Measurements from ENCODE around the gene TRPV5. TPM values are rescaled to one million over a fixed set of nuclear protein-coding genes. Genes with fewer than 3 reads are reported as not detected.

Gene TRPV5
- total RNA-seq, 4 donors from 2014 or later = not detected

DNA sequence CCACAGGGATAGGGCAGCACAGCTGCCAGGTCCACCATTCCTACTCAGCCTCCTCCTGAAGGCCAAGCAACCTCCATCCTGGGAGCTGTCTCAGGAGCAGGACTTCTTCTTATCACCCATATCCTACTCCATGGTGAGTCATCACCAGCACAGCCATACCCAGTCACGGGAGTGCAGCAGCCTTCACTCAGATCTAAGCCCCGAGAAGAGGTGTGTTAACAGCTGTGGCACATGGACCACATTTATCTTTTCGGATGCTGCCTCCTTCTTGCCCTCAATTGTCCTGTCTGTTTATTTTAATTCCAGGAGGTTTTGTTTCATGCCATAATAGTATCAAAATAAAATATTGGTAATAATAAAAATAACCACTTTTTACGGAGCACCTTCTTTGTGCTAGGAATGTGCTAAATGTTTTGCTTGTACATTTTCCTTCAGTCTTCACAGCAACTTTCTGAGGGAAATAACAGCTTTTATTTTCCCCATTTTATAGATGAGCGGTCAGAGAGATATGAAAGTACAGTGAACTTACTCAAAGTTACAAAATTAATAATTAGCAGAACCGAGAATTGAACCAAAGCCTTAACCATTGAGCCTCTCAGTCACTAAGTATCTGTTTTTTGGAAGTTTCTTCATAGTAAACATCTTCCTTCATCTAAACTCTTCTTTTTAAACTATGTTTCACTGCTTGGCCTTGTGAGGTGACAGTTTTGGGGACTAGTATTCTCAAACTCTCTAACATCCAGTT, 31.1 kb upstream of the TRPV5 start:
- Histone ChIP-seq H3K4me1 (no peaks in the 10 kb centered on the region), H3K27me3 (peaks cover 2% of the 10 kb centered on the region), H3K9me3 (no peaks in the 10 kb centered on the region), H3K4me3 (no peak overlapping the region), H3K27ac (no peak overlapping the region), H3K36me3 (no peaks in the 10 kb centered on the region)
- DNase-seq (ENCODE audit: low spot score in 2 of 2) = no peak
- TF ChIP-seq, protein P1, sequence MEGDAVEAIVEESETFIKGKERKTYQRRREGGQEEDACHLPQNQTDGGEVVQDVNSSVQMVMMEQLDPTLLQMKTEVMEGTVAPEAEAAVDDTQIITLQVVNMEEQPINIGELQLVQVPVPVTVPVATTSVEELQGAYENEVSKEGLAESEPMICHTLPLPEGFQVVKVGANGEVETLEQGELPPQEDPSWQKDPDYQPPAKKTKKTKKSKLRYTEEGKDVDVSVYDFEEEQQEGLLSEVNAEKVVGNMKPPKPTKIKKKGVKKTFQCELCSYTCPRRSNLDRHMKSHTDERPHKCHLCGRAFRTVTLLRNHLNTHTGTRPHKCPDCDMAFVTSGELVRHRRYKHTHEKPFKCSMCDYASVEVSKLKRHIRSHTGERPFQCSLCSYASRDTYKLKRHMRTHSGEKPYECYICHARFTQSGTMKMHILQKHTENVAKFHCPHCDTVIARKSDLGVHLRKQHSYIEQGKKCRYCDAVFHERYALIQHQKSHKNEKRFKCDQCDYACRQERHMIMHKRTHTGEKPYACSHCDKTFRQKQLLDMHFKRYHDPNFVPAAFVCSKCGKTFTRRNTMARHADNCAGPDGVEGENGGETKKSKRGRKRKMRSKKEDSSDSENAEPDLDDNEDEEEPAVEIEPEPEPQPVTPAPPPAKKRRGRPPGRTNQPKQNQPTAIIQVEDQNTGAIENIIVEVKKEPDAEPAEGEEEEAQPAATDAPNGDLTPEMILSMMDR (IDR thresholded peaks at IDR 0.05) = no peak
- TF ChIP-seq POLR2A (IDR thresholded peaks at IDR 0.05) = no peak
- TF ChIP-seq POLR2AphosphoS5 (IDR thresholded peaks at IDR 0.05) = no peak
- no peak for TF ChIP-seq EP300 (IDR thresholded peaks at IDR 0.05)
- 82% methylated on average over 6 of the region's 6 CpGs for WGBS

DNA sequence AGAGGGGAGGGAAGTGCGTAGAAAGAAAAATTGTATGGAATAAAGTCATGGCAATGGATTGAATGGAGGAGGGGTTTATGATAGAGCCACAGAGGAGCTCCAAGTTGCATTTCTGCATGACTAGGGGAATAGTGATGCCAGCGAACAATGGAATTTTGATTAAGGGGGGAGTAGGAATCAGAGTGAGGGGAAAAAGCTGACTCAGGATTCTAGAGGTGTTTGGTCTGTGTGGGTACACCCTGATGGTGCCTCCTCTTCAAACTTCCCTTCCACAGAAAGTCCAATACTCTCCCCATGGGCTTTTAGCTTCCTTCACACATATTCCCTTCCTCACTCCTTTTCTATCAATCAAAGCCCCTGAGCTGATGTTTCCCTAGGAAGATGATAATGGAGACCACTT, 30.4 kb upstream of the TRPV5 start:
- 75% methylated on average over 2 of the region's 2 CpGs for WGBS
- Histone ChIP-seq H3K9me3 (no peaks in the 10 kb centered on the region), H3K27me3 (peaks cover 2% of the 10 kb centered on the region), H3K27ac (no peak overlapping the region), H3K4me1 (no peaks in the 10 kb centered on the region), H3K4me3 (no peak overlapping the region), H3K36me3 (no peaks in the 10 kb centered on the region)
- DNase-seq (ENCODE audit: low spot score in 2 of 2) = no peak
- no peak for TF ChIP-seq EP300 (IDR thresholded peaks at IDR 0.05)
- no peak for TF ChIP-seq POLR2AphosphoS5 (IDR thresholded peaks at IDR 0.05)
- TF ChIP-seq POLR2A (IDR thresholded peaks at IDR 0.05) = no peak
- TF ChIP-seq, protein P1 (IDR thresholded peaks at IDR 0.05) = no peak

DNA sequence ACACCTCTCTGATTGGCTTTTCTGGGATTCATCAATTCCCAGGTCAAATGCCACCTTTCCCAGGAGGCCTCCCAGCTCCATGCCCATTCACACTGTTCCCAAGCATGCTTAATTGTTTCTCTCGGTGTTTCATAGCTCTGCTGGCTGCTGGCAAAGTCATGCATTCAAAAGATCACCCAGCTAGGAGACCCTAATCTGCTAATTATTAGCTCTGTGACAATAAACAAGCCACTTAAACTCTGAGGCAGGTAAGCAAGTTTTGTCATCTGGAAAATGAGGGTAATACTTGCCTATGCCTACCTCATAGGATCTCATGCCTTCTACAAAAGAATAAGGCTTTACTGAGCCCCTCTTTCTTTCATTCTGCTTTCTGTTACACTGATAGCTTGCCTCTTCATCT, 29.4 kb upstream of the TRPV5 start:
- TF ChIP-seq EP300 (IDR thresholded peaks at IDR 0.05) = no peak
- TF ChIP-seq, protein P1 (IDR thresholded peaks at IDR 0.05) = no peak
- TF ChIP-seq POLR2AphosphoS5 (IDR thresholded peaks at IDR 0.05) = no peak
- no peak for TF ChIP-seq POLR2A (IDR thresholded peaks at IDR 0.05)
- peaks cover 2% of the 10 kb centered on the region for H3K27me3 ChIP-seq
- H3K9me3 ChIP-seq = no peaks in the 10 kb centered on the region
- DNase-seq (ENCODE audit: low spot score in 2 of 2) = no peak
- WGBS = 38% methylated on average over 1 of the region's 1 CpG
- H3K36me3 ChIP-seq = no peaks in the 10 kb centered on the region
- no peak overlapping the region for H3K4me3 ChIP-seq
- no peak overlapping the region for H3K27ac ChIP-seq
- no peaks in the 10 kb centered on the region for H3K4me1 ChIP-seq

DNA sequence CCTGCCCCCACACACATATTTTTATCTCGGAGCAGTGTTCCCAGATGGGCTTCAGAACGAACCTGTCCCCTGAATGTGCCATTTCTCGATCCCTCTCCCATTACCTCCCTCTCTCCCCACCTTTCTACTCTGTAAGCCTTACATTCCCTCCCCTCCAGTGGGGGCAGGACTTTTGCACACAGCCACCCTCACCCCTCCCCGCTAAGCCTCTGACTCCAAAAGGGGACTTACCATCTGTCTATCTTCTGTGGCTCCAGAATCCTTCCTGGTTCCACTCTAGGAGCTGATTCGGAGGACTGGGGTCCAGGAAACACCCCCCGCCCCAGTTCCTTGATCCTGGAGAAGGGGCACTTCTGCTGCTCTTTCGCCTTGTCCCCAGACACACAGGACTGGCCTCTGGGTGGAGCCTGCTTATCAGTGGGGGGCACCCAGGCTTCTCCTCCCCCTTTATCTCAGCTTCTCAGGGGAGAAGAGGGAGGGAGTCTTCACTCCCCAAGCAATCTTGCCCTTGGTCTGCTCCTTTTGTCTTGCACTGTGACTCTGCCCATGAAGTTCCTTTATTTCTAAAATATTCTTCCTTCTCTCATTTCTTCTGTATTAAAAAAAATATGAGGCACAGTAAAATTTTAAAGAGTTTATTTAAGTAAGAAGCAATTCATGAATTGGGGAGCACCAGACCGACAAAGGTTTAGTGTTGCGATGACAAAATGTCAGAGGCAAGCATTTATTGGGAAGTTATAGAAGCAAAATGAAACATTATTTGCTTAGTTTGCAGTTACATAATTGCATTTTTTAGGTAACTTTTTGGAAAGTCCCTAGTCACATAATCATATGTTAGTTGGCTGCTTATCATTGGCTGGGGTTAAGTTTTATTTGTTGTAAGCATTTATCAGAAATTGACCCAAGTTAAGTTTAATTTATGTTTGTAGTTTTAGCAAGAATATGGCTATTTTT, 28.7 kb upstream of the TRPV5 start, which contains the start of gene KEL:
Gene KEL (minus strand): TSS at position 391 of the 954 bp plus-strand sequence. CDS start 157 bp downstream, at position 234.
- H3K4me1 ChIP-seq = no peaks in the 10 kb centered on the region
- no peak within 1 kb of the TSS for H3K4me3 ChIP-seq
- DNase-seq (ENCODE audit: low spot score in 2 of 2) = no peak
- H3K36me3 ChIP-seq = no peaks in the 10 kb centered on the region
- no peak within 1 kb of the TSS for H3K27ac ChIP-seq
- peaks cover 2% of the 10 kb centered on the region for H3K27me3 ChIP-seq
- H3K9me3 ChIP-seq = no peaks in the 10 kb centered on the region
- WGBS = 72% methylated on average over 9 of the region's 9 CpGs
- TF ChIP-seq POLR2A (IDR thresholded peaks at IDR 0.05) = no peak
- TF ChIP-seq, protein P1 (IDR thresholded peaks at IDR 0.05) = no peak
- no peak for TF ChIP-seq POLR2AphosphoS5 (IDR thresholded peaks at IDR 0.05)
- TF ChIP-seq EP300 (IDR thresholded peaks at IDR 0.05) = no peak

DNA sequence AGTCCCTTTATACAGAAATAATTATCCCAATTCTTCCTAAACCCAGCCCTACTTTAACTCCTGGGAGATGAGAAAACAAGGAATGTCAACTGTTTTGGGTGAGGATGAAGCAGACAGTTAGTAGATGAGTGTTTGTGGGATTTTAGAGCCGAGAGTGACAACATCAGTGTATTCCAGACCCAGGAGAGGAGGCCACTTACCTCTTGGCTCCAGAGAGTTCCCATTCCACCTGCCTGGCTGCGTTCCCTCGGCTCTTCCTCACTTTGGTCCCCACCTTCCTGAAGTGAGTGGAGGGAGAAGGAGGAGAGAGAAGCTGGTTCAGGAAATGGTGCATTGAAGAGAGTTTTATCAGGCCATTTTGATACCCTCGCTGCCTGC, 28.0 kb upstream of the TRPV5 start:
- H3K36me3 ChIP-seq = no peaks in the 10 kb centered on the region
- H3K4me3 ChIP-seq = no peak overlapping the region
- H3K27me3 ChIP-seq = peaks cover 2% of the 10 kb centered on the region
- H3K4me1 ChIP-seq = no peaks in the 10 kb centered on the region
- H3K27ac ChIP-seq = no peak overlapping the region
- TF ChIP-seq, protein P1 (IDR thresholded peaks at IDR 0.05) = no peak
- TF ChIP-seq EP300 (IDR thresholded peaks at IDR 0.05) = no peak
- TF ChIP-seq POLR2A (IDR thresholded peaks at IDR 0.05) = no peak
- no peak for TF ChIP-seq POLR2AphosphoS5 (IDR thresholded peaks at IDR 0.05)
- H3K9me3 ChIP-seq = no peaks in the 10 kb centered on the region
- DNase-seq (ENCODE audit: low spot score in 2 of 2) = no peak
- WGBS = 84% methylated on average over 4 of the region's 4 CpGs
